OCI-LY1 (cell line): ENCODE measurements around the gene CASP3.
"Not testable (repeated sequence)": the region's sequence is repeated elsewhere in the genome, so short reads cannot be mapped to it uniquely, and the experiment has no call there.

Source experiments
- EZH2 ChIP-seq: fragments of 200-600 bp; sonication (generic), shearing (Covaris generic); IDR thresholded peaks from 2 replicates; pipeline ENCODE4 v1.8.0; 2017; ENCODE audit warnings: borderline replicate concordance, mixed run types, mild to moderate bottlenecking, antibody characterized with exemption, low read length, moderate library complexity, mixed read lengths
- TF ChIP-seq, protein P1 (sequence below): fragments of 200-600 bp; sonication (generic), shearing (Covaris generic); IDR thresholded peaks from 2 replicates; pipeline ENCODE4 v1.5.1; 2017; ENCODE audit warnings: mild to moderate bottlenecking, antibody characterized with exemption, low read length, moderate library complexity, mixed read lengths

DNA sequence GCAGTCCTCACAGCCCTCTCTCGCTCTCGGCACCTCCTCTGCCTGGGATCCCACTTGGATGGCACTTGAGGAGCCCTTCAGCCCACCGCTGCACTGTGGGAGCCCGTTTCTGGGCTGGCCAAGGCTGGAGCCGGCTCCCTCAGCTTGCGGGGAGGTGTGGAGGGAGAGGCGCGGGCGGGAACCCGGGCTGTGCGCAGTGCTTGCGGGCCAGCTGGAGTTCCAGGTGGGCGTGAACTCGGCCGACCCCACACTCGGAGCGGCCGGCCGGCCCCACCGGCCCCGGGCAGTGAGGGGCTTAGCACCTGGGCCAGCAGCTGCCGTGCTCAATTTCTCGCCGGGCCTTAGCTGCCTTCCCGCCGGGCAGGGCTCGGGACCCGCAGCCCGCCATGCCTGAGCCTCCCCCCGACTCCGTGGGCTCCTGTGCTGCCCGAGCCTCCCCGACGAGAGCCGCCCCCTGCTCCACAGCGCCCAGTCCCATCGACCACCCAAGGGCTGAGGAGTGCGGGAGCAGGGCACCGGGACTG lies 57.4 kb downstream of the CASP3 start:
- not testable (repeated sequence) for TF ChIP-seq EZH2
- TF ChIP-seq, protein P1, sequence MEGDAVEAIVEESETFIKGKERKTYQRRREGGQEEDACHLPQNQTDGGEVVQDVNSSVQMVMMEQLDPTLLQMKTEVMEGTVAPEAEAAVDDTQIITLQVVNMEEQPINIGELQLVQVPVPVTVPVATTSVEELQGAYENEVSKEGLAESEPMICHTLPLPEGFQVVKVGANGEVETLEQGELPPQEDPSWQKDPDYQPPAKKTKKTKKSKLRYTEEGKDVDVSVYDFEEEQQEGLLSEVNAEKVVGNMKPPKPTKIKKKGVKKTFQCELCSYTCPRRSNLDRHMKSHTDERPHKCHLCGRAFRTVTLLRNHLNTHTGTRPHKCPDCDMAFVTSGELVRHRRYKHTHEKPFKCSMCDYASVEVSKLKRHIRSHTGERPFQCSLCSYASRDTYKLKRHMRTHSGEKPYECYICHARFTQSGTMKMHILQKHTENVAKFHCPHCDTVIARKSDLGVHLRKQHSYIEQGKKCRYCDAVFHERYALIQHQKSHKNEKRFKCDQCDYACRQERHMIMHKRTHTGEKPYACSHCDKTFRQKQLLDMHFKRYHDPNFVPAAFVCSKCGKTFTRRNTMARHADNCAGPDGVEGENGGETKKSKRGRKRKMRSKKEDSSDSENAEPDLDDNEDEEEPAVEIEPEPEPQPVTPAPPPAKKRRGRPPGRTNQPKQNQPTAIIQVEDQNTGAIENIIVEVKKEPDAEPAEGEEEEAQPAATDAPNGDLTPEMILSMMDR: not testable (repeated sequence)
